Measurements from ENCODE around the gene TCL1A. TPM values are rescaled to one million over a fixed set of nuclear protein-coding genes. Genes with fewer than 3 reads are reported as not detected.
"Not testable (repeated sequence)": the region's sequence is repeated elsewhere in the genome, so short reads cannot be mapped to it uniquely, and the experiment has no call there.

The TCL1A gene
- total RNA-seq = not detected

GRCh38 chr14:95713596-95714371, at the start of gene TCL1A:
Gene TCL1A, minus strand, starts transcription at chr14:95714125. Its CDS starts 59 bp downstream, at chr14:95714066.
- H3K9me3 Mint-ChIP-seq = no peaks in the 10 kb centered on the region

GRCh38 chr14:95763032-95763431, 49.1 kb upstream of the TCL1A start:
- not testable (repeated sequence) for DNase-seq

More at GRCh38 chr14:95713596-95714371, at the start of gene TCL1A:
- Mint-ChIP-seq H3K27ac (no peak within 1 kb of the TSS), H3K36me3 (ENCODE audit: low read depth) (no peaks in the 10 kb centered on the region), H3K27me3 (peaks cover 18% of the 10 kb centered on the region), H3K4me1 (no peaks in the 10 kb centered on the region), H3K4me3 (no peak within 1 kb of the TSS)
- DNase-seq = no peak
- CTCF ChIA-PET = no interaction called here
- POLR2A ChIA-PET = no interaction called here

GRCh38 chr14:95761436-95761835, 47.5 kb upstream of the TCL1A start:
- no peak for DNase-seq
- no peaks in the 10 kb centered on the region for H3K36me3 Mint-ChIP-seq (ENCODE audit: low read depth)
- H3K27ac Mint-ChIP-seq = no peak overlapping the region
- H3K9me3 Mint-ChIP-seq = no peaks in the 10 kb centered on the region
- H3K4me3 Mint-ChIP-seq = no peak overlapping the region
- no peaks in the 10 kb centered on the region for H3K4me1 Mint-ChIP-seq
- POLR2A ChIA-PET = no interaction called here
- CTCF ChIA-PET = interaction anchor here (0.7 kb wide), 1 partner anchor 107 kb away, joined by 3 read pairs; no protein-coding TSS in a partner anchor
- H3K27me3 Mint-ChIP-seq = peaks cover 7% of the 10 kb centered on the region

More at GRCh38 chr14:95763032-95763431, 49.1 kb upstream of the TCL1A start:
- H3K27me3 Mint-ChIP-seq; H3K4me1 Mint-ChIP-seq; H3K27ac Mint-ChIP-seq; CTCF ChIA-PET; H3K9me3 Mint-ChIP-seq; POLR2A ChIA-PET; H3K4me3 Mint-ChIP-seq; H3K36me3 Mint-ChIP-seq (ENCODE audit: low read depth): not testable (repeated sequence)

- H3K4me3 Mint-ChIP-seq = no peak overlapping the region
- no peaks in the 10 kb centered on the region for H3K9me3 Mint-ChIP-seq
- no peak overlapping the region for H3K27ac Mint-ChIP-seq
- DNase-seq = no peak
- no peaks in the 10 kb centered on the region for H3K4me1 Mint-ChIP-seq
- no peaks in the 10 kb centered on the region for H3K36me3 Mint-ChIP-seq (ENCODE audit: low read depth)
- H3K27me3 Mint-ChIP-seq = peaks cover 7% of the 10 kb centered on the region
- ChIA-PET POLR2A (no interaction called here), CTCF (interaction anchor here (0.7 to 1.1 kb wide), 2 partner anchors 9 to 108 kb away, joined by 3 read pairs; no protein-coding TSS in a partner anchor)
These were observed 46.7 kb upstream of the TCL1A start for GRCh38 chr14:95760596-95760995.

- Mint-ChIP-seq H3K27ac (no peak overlapping the region), H3K4me3 (no peak overlapping the region), H3K27me3 (peaks cover 7% of the 10 kb centered on the region), H3K4me1 (no peaks in the 10 kb centered on the region), H3K9me3 (no peaks in the 10 kb centered on the region), H3K36me3 (ENCODE audit: low read depth) (no peaks in the 10 kb centered on the region)
- POLR2A ChIA-PET = no interaction called here
- CTCF ChIA-PET = interaction anchor here (0.6 to 1.1 kb wide), 2 partner anchors 9 to 127 kb away, joined by 3 to 4 read pairs; no protein-coding TSS in a partner anchor
- DNase-seq = no peak
These were observed 46.0 kb upstream of the TCL1A start for GRCh38 chr14:95759941-95760340.

- Mint-ChIP-seq H3K36me3 (ENCODE audit: low read depth) (no peaks in the 10 kb centered on the region), H3K9me3 (no peaks in the 10 kb centered on the region), H3K27ac (no peak overlapping the region), H3K4me1 (no peaks in the 10 kb centered on the region), H3K27me3 (peaks cover 9% of the 10 kb centered on the region), H3K4me3 (no peak overlapping the region)
- DNase-seq = no peak
- ChIA-PET POLR2A (no interaction called here), CTCF (no interaction called here)
These were observed 44.4 kb upstream of the TCL1A start for GRCh38 chr14:95758331-95758730.

- ChIA-PET CTCF (no interaction called here), POLR2A (no interaction called here)
- Mint-ChIP-seq H3K9me3 (no peaks in the 10 kb centered on the region), H3K36me3 (ENCODE audit: low read depth) (no peaks in the 10 kb centered on the region), H3K27me3 (peaks cover 9% of the 10 kb centered on the region), H3K4me1 (no peaks in the 10 kb centered on the region), H3K27ac (no peak overlapping the region), H3K4me3 (no peak overlapping the region)
- DNase-seq = no peak
These were observed 42.8 kb upstream of the TCL1A start for GRCh38 chr14:95756751-95757150.

- Mint-ChIP-seq H3K27me3 (peaks cover 6% of the 10 kb centered on the region), H3K9me3 (no peaks in the 10 kb centered on the region), H3K27ac (no peak overlapping the region), H3K4me3 (no peak overlapping the region), H3K4me1 (no peaks in the 10 kb centered on the region), H3K36me3 (ENCODE audit: low read depth) (no peaks in the 10 kb centered on the region)
- no peak for DNase-seq
- ChIA-PET POLR2A (no interaction called here), CTCF (interaction anchor here (1.1 kb wide), 1 partner anchor 18 kb away, joined by 4 read pairs; no protein-coding TSS in a partner anchor)
These were observed 42.2 kb upstream of the TCL1A start for GRCh38 chr14:95756127-95756526.

- H3K27me3 Mint-ChIP-seq = no peaks in the 10 kb centered on the region
- peaks cover 7% of the 10 kb centered on the region for H3K4me1 Mint-ChIP-seq
- no peak overlapping the region for H3K4me3 Mint-ChIP-seq
- no peak for DNase-seq
- peaks cover 5% of the 10 kb centered on the region for H3K36me3 Mint-ChIP-seq (ENCODE audit: low read depth)
- POLR2A ChIA-PET = no interaction called here
- peaks cover 9% of the 10 kb centered on the region for H3K9me3 Mint-ChIP-seq
- CTCF ChIA-PET = no interaction called here
- no peak overlapping the region for H3K27ac Mint-ChIP-seq
These were observed 27.9 kb upstream of the TCL1A start for GRCh38 chr14:95741781-95742180.

- Mint-ChIP-seq H3K27ac (no peak overlapping the region), H3K4me3 (no peak overlapping the region), H3K36me3 (ENCODE audit: low read depth) (peaks cover 5% of the 10 kb centered on the region), H3K27me3 (peaks cover 5% of the 10 kb centered on the region), H3K9me3 (peaks cover 9% of the 10 kb centered on the region), H3K4me1 (peaks cover 7% of the 10 kb centered on the region)
- ChIA-PET CTCF (no interaction called here), POLR2A (interaction anchor here (0.6 kb wide), 1 partner anchor 519 kb away, joined by 3 read pairs; no protein-coding TSS in a partner anchor)
- no peak for DNase-seq
These were observed 27.1 kb upstream of the TCL1A start for GRCh38 chr14:95741038-95741490.

- H3K27me3 Mint-ChIP-seq = peaks cover 5% of the 10 kb centered on the region
- H3K4me1 Mint-ChIP-seq = peaks cover 7% of the 10 kb centered on the region
- H3K9me3 Mint-ChIP-seq = peaks cover 9% of the 10 kb centered on the region
- POLR2A ChIA-PET = no interaction called here
- CTCF ChIA-PET = no interaction called here
- no peak overlapping the region for H3K27ac Mint-ChIP-seq
- DNase-seq = no peak
- no peak overlapping the region for H3K4me3 Mint-ChIP-seq
- H3K36me3 Mint-ChIP-seq (ENCODE audit: low read depth) = peaks cover 5% of the 10 kb centered on the region
These were observed 25.4 kb upstream of the TCL1A start for GRCh38 chr14:95739356-95739755.

- H3K27me3 Mint-ChIP-seq = peaks cover 23% of the 10 kb centered on the region
- CTCF ChIA-PET = no interaction called here
- no peak for DNase-seq
- H3K9me3 Mint-ChIP-seq = no peaks in the 10 kb centered on the region
- H3K36me3 Mint-ChIP-seq (ENCODE audit: low read depth) = no peaks in the 10 kb centered on the region
- H3K4me3 Mint-ChIP-seq = no peak overlapping the region
- no peaks in the 10 kb centered on the region for H3K4me1 Mint-ChIP-seq
- no peak overlapping the region for H3K27ac Mint-ChIP-seq
- POLR2A ChIA-PET = no interaction called here
These were observed 19.3 kb upstream of the TCL1A start for GRCh38 chr14:95733212-95733611.

- no peaks in the 10 kb centered on the region for H3K36me3 Mint-ChIP-seq (ENCODE audit: low read depth)
- H3K27ac Mint-ChIP-seq = no peak overlapping the region
- H3K9me3 Mint-ChIP-seq = no peaks in the 10 kb centered on the region
- H3K4me3 Mint-ChIP-seq = no peak overlapping the region
- no peak for DNase-seq
- H3K4me1 Mint-ChIP-seq = no peaks in the 10 kb centered on the region
- ChIA-PET POLR2A (no interaction called here), CTCF (no interaction called here)
- H3K27me3 Mint-ChIP-seq = peaks cover 19% of the 10 kb centered on the region
These were observed 16.2 kb upstream of the TCL1A start for GRCh38 chr14:95730126-95730525.
